Muscle layer of duodenum (tissue), 2 donors: Measurements from ENCODE around the gene PZP.
A peak's percentile ranks its signal among the peaks of the same experiment; 100 is the strongest.
"Not testable (repeated sequence)": the region's sequence is repeated elsewhere in the genome, so short reads cannot be mapped to it uniquely, and the experiment has no call there.

Experiments
- H3K27ac ChIP-seq: one replicate; pipeline ENCODE4 v1.7.0; 2013; ENCODE audit warnings: mild to moderate bottlenecking, low read length
- H3K27me3 ChIP-seq: one replicate; pipeline ENCODE4 v1.7.0; 2013; ENCODE audit warnings: low read depth, mild to moderate bottlenecking, control low read depth, low read length
- H3K36me3 ChIP-seq, 2 donors: one replicate each; pipeline ENCODE4 v1.7.0; 2013; ENCODE audit warnings: low read length in 2 of 2, control low read depth in 1 of 2, mild to moderate bottlenecking in 1 of 2; ENCODE audit not compliant: insufficient read depth in 2 of 2, control insufficient read depth in 1 of 2
- H3K4me1 ChIP-seq, 2 donors: one replicate each; pipeline ENCODE4 v1.7.0; 2013; ENCODE audit warnings: low read length in 2 of 2, mild to moderate bottlenecking in 2 of 2, control low read depth in 1 of 2, moderate library complexity in 1 of 2; ENCODE audit not compliant: insufficient read depth in 2 of 2, control insufficient read depth in 1 of 2
- H3K4me3 ChIP-seq, 2 donors: one replicate each; pipeline ENCODE4 v1.7.0; 2013; ENCODE audit warnings: low read length in 2 of 2, low read depth in 1 of 2, mild to moderate bottlenecking in 1 of 2
- H3K9me3 ChIP-seq, 2 donors: one replicate each; pipeline ENCODE4 v1.7.0; 2013; ENCODE audit warnings: low read length in 2 of 2, control low read depth in 1 of 2, mild to moderate bottlenecking in 1 of 2; ENCODE audit not compliant: control insufficient read depth in 1 of 2
- donor health status: healthy.

PZP gene

DNA sequence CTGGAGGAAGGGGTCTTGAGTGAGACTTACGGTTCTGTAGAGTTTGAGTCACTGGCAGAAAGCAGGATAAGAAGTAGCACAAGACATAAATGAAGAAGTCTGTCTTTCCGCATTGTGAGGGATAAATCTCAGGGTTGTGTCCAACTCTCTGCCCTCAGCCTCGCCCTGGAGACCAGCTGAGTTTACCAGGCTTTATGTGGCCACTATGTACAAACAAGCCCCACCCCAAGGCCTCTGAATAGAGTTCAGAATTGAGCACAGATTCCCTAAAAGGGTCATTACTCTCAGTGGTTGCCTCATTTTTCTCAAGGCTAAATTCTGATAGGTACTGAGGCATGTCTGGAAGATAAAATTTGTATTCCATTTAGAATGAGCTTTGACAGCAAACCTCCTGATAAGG lies at the start of gene PZP:
TSS of gene PZP (minus strand) at position 167 of the 400 bp plus-strand sequence. CDS start at position 113, 54 bp downstream.
- no peak within 1 kb of the TSS for H3K4me3 ChIP-seq
- no peaks in the 10 kb centered on the region for H3K9me3 ChIP-seq
- H3K27ac ChIP-seq = no peak within 1 kb of the TSS
- no peaks in the 10 kb centered on the region for H3K27me3 ChIP-seq
- H3K4me1 ChIP-seq = no peaks in the 10 kb centered on the region
- no peaks in the 10 kb centered on the region for H3K36me3 ChIP-seq

GRCh38 chr12:9256758-9257405 lies 48.7 kb upstream of the PZP start:
- Histone ChIP-seq H3K27ac (no peak overlapping the region), H3K36me3 (no peaks in the 10 kb centered on the region), H3K27me3 (no peaks in the 10 kb centered on the region), H3K4me3 (no peak overlapping the region), H3K9me3 (peaks cover 0 to 3% of the 10 kb centered on the region in 2 donors), H3K4me1 (peaks cover 0 to 4% of the 10 kb centered on the region in 2 donors)

DNA sequence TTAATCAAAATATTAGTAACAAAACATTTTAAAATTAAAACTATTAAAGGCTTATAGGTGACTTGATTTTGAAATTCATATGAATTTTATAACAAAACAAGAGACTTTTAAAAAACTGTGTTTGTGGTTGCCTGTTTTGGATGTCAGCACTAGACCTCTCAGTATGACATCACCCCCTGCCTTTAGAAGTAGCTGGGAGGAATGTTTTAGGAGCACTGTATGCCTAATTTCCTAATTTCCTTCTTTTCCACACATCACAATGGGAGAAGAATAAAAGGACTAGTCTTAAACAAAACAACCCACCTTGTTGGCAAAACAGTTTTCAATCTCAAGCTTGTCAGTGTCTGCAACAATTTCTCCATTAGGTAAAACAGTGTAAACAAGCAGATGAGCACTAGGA lies 48.1 kb upstream of the PZP start:
- H3K9me3 ChIP-seq = peaks cover 0 to 3% of the 10 kb centered on the region in 2 donors
- no peak overlapping the region for H3K4me3 ChIP-seq
- no peaks in the 10 kb centered on the region for H3K36me3 ChIP-seq
- H3K27me3 ChIP-seq = no peaks in the 10 kb centered on the region
- H3K27ac ChIP-seq = no peak overlapping the region
- peaks cover 0 to 4% of the 10 kb centered on the region in 2 donors for H3K4me1 ChIP-seq

GRCh38 chr12:9255837-9256236 lies 47.6 kb upstream of the PZP start:
- peaks cover 0 to 3% of the 10 kb centered on the region in 2 donors for H3K9me3 ChIP-seq
- peaks cover 0 to 4% of the 10 kb centered on the region in 2 donors for H3K4me1 ChIP-seq

DNA sequence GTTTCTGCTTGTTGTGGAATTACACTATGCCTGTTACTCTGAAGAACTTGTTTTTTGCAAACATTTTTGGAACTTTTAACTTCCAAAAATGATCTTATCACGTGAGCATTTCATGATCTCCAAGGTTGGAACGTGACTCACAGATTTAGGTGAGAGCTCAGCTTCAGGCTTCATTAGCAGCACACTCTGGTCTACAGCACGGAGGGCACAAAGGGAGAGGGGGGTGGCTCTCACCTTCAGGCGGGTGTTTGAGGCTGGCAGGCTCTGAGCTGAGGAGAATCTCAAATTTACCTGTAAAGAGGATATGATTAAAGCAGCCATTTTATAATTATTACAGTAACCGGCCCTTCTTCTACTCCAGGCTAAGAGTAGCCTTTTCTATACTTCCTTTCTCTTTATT lies 45.3 kb upstream of the PZP start:
- no peak overlapping the region for H3K27ac ChIP-seq
- no peaks in the 10 kb centered on the region for H3K9me3 ChIP-seq
- H3K4me1 ChIP-seq = peaks cover 0 to 4% of the 10 kb centered on the region in 2 donors
- no peaks in the 10 kb centered on the region for H3K36me3 ChIP-seq
- H3K27me3 ChIP-seq = no peaks in the 10 kb centered on the region
- H3K4me3 ChIP-seq = no peak overlapping the region

More at GRCh38 chr12:9255837-9256236, 47.6 kb upstream of the PZP start:
- Histone ChIP-seq H3K36me3 (no peaks in the 10 kb centered on the region), H3K4me3 (no peak overlapping the region), H3K27me3 (no peaks in the 10 kb centered on the region), H3K27ac (no peak overlapping the region)

- not testable (repeated sequence) for H3K36me3 ChIP-seq, H3K27ac ChIP-seq, H3K4me3 ChIP-seq
These were observed 44.6 kb upstream of the PZP start for GRCh38 chr12:9252791-9253190.

DNA sequence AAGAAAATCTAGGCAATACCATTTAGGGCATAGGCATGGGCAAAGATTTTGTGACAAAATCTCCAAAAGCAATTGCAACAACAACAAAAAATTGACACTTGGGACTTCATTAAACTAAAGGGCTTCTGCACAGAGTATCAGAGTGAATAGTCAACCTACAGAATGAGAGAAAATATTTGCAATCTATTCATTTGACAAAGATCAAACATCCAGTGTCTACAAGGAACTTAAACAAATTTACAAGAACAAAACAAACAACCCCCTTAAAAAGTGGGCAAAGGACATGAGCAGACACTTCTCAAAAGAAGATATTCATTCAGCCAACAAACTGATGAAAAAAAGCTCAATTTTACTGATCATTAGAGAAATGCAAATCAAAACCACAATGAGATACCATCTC lies 44.1 kb upstream of the PZP start:
- no peak overlapping the region for H3K27ac ChIP-seq
- H3K36me3 ChIP-seq = no peaks in the 10 kb centered on the region
- H3K9me3 ChIP-seq = no peaks in the 10 kb centered on the region
- no peak overlapping the region for H3K4me3 ChIP-seq
- H3K4me1 ChIP-seq = peaks cover 0 to 4% of the 10 kb centered on the region in 2 donors
- H3K27me3 ChIP-seq = no peaks in the 10 kb centered on the region

More at GRCh38 chr12:9252791-9253190, 44.6 kb upstream of the PZP start:
- H3K4me1 ChIP-seq, H3K27me3 ChIP-seq, H3K9me3 ChIP-seq: not testable (repeated sequence)

DNA sequence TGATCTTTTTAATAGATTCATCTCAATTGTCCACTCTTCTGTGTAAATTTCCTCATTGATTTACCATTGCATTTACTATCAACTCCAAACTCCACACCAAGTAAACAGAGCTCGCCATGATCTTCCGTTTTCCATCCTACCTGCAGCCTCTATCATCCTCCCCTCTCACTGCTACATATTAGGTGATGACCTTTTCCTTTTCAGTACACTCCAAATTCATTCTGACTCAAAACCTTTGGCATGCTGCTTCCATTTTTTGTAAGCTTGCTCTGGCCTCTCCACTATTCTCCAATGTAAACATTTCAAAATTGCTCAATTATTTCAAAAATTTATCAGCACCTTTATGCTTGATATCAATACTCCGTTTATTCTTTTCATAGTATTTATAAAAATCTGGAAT lies 40.2 kb upstream of the PZP start:
- no peaks in the 10 kb centered on the region for H3K9me3 ChIP-seq
- no peak overlapping the region for H3K27ac ChIP-seq
- no peak overlapping the region for H3K4me3 ChIP-seq
- H3K27me3 ChIP-seq = no peaks in the 10 kb centered on the region
- H3K36me3 ChIP-seq = no peaks in the 10 kb centered on the region
- H3K4me1 ChIP-seq = no peaks in the 10 kb centered on the region

DNA sequence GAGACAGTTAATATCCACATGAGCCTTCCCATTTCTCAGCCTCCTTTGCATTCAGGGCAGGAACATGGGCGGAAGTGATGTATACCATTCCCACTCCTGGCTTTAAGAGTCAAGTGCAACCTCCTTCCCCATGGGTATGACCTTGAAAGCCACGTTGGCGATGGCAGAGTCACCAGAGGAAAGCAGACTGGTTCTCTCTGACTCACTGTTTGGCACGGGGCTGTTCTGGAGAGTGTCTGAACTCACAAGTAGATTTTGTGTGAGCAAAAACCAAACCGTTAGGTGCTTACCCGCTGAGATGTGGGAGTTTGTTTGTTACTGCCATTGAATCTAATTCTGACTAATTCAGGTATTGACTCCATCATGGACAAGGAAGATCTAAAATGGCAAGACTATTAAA lies 36.7 kb upstream of the PZP start:
- Histone ChIP-seq H3K4me3 (no peak overlapping the region), H3K9me3 (no peaks in the 10 kb centered on the region), H3K27ac (no peak overlapping the region), H3K4me1 (no peaks in the 10 kb centered on the region), H3K27me3 (no peaks in the 10 kb centered on the region), H3K36me3 (no peaks in the 10 kb centered on the region)

GRCh38 chr12:9243999-9244649 lies 35.9 kb upstream of the PZP start:
- Histone ChIP-seq H3K4me1 (no peaks in the 10 kb centered on the region), H3K9me3 (no peaks in the 10 kb centered on the region), H3K27me3 (no peaks in the 10 kb centered on the region), H3K36me3 (no peaks in the 10 kb centered on the region), H3K27ac (no peak overlapping the region), H3K4me3 (no peak overlapping the region)

DNA sequence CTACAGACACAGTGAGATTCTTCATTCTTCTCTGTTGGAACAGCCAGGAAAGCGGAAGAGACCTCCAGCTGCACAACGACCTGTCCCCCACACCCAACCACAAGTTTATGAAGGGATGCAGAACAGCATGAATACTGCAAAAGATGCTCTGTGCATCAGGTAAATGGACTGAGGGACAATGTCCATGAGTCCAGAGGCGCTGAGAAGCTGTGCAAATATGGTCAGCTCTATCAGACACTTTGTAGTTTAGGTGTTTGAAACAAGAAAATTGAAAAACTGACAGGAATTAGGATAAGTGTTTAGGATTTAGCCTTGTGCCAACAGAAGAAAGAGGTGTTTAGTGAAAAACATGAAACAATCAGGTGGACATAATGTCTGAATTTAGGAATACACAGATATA lies 33.1 kb upstream of the PZP start:
- no peaks in the 10 kb centered on the region for H3K36me3 ChIP-seq
- H3K9me3 ChIP-seq = no peaks in the 10 kb centered on the region
- peak overlapping the region in 1 of 2 donors; percentile 59 for H3K4me3 ChIP-seq
- no peaks in the 10 kb centered on the region for H3K4me1 ChIP-seq
- no peak overlapping the region for H3K27ac ChIP-seq
- H3K27me3 ChIP-seq = no peaks in the 10 kb centered on the region

GRCh38 chr12:9240776-9241175 lies 32.6 kb upstream of the PZP start:
- no peaks in the 10 kb centered on the region for H3K9me3 ChIP-seq
- H3K4me3 ChIP-seq = peak overlapping the region; percentile 54 to 59
- H3K27ac ChIP-seq = peak overlapping the region; percentile 7
- H3K36me3 ChIP-seq = no peaks in the 10 kb centered on the region
- no peaks in the 10 kb centered on the region for H3K4me1 ChIP-seq
- no peaks in the 10 kb centered on the region for H3K27me3 ChIP-seq
